CD14-positive monocyte (primary cell): Measurements from ENCODE around the gene NUFIP2. TPM values are rescaled to one million over a fixed set of nuclear protein-coding genes. Genes with fewer than 3 reads are reported as not detected.

Experiments used
- DNase-seq, 3 donors: peaks; one replicate each; pipeline ENCODE4 v3.0.0-alpha.2; 2011 to 2022
- H2AFZ ChIP-seq: 2 replicates; pipeline ENCODE4 v1.6.0; 2012; ENCODE audit warnings: mild to moderate bottlenecking, low read depth, low read length, inconsistent platforms; ENCODE audit not compliant: insufficient read depth, poor library complexity, severe bottlenecking
- H3K27ac ChIP-seq, 2 donors: 1 replicate in 1 of 2; 2 replicates in 1 of 2; pipeline ENCODE4 v1.5.1; 2012 to 2013; ENCODE audit warnings: low read length in 2 of 2, control low read depth in 1 of 2, inconsistent platforms in 1 of 2, low read depth in 1 of 2, mild to moderate bottlenecking in 1 of 2
- H3K27me3 ChIP-seq, 2 donors: one replicate each; pipeline versions ENCODE4 v1.6.0 to v1.6.1; 2011 to 2013; ENCODE audit warnings: low read length in 2 of 2; ENCODE audit not compliant: control insufficient read depth in 2 of 2, insufficient read depth in 2 of 2
- H3K36me3 ChIP-seq, 2 donors: replicated peaks in 1 of 2; 1 replicate in 1 of 2; 2 replicates in 1 of 2; pipeline versions ENCODE4 v1.5.1 to v1.6.1; 2012 to 2013; ENCODE audit warnings: low read length in 2 of 2, control low read depth in 1 of 2, inconsistent platforms in 1 of 2, mild to moderate bottlenecking in 1 of 2; ENCODE audit not compliant: insufficient read depth in 2 of 2, control insufficient read depth in 1 of 2
- H3K4me1 ChIP-seq, 2 donors: 1 replicate in 1 of 2; 2 replicates in 1 of 2; pipeline versions ENCODE4 v1.5.1 to v1.6.1; 2012 to 2013; ENCODE audit warnings: low read length in 2 of 2, control low read depth in 1 of 2, inconsistent platforms in 1 of 2, mild to moderate bottlenecking in 1 of 2, moderate library complexity in 1 of 2; ENCODE audit not compliant: insufficient read depth in 2 of 2, control insufficient read depth in 1 of 2
- H3K4me2 ChIP-seq: replicated peaks from 2 replicates; pipeline ENCODE3; 2012; ENCODE audit warnings: low read length, moderate library complexity, mild to moderate bottlenecking; ENCODE audit not compliant: poor library complexity, severe bottlenecking; ENCODE audit errors: extremely low read depth
- H3K4me3 ChIP-seq, 3 experiments: fragments of 200-600 bp in 1 of 3; sonication (generic) in 1 of 3; replicated peaks in 1 of 3; 1 replicate in 2 of 3; 2 replicates in 1 of 3; pipeline ENCODE4 v1.5.1; 2011 to 2013; ENCODE audit warnings: low read length in 3 of 3, mild to moderate bottlenecking in 3 of 3, control low read depth in 2 of 3, low read depth in 2 of 3, inconsistent platforms in 1 of 3, moderate library complexity in 1 of 3
- H3K79me2 ChIP-seq: 2 replicates; pipeline ENCODE4 v1.6.0; 2012; ENCODE audit warnings: mild to moderate bottlenecking, control low read depth, inconsistent platforms, low read length, moderate library complexity; ENCODE audit not compliant: insufficient read depth
- H3K9ac ChIP-seq: 2 replicates; pipeline ENCODE4 v1.6.0; 2017; ENCODE audit warnings: low read length, mild to moderate bottlenecking; ENCODE audit not compliant: insufficient read depth, poor library complexity, severe bottlenecking
- H3K9me3 ChIP-seq, 2 donors: replicated peaks in 1 of 2; 1 replicate in 1 of 2; 2 replicates in 1 of 2; pipeline versions ENCODE4 v1.5.1 to v1.6.1; 2012 to 2013; ENCODE audit warnings: low read length in 2 of 2, control low read depth in 1 of 2; ENCODE audit not compliant: control insufficient read depth in 1 of 2, insufficient read depth in 1 of 2
- H4K20me1 ChIP-seq: 2 replicates; pipeline ENCODE4 v1.6.0; 2012; ENCODE audit warnings: mild to moderate bottlenecking, low read length, control low read depth, moderate library complexity; ENCODE audit not compliant: insufficient read depth
- H3K27ac Mint-ChIP-seq, 7 donors: one replicate each; pipeline ENCODE4 v1.8.0; 2020; ENCODE audit warnings: mild to moderate bottlenecking in 7 of 7, mixed read lengths in 7 of 7, moderate library complexity in 6 of 7, inconsistent platforms in 2 of 7
- H3K27me3 Mint-ChIP-seq, 3 donors: one replicate each; pipeline ENCODE4 v1.8.0; 2021 to 2022; ENCODE audit warnings: low read depth in 3 of 3, mild to moderate bottlenecking in 3 of 3, mixed read lengths in 3 of 3, moderate library complexity in 3 of 3, inconsistent platforms in 1 of 3
- H3K36me3 Mint-ChIP-seq, 2 donors: one replicate each; pipeline ENCODE4 v1.8.0; 2020; ENCODE audit warnings: mixed read lengths in 2 of 2, inconsistent platforms in 1 of 2, mild to moderate bottlenecking in 1 of 2
- H3K4me1 Mint-ChIP-seq: one replicate; pipeline ENCODE4 v1.8.0; 2020; ENCODE audit warnings: mild to moderate bottlenecking, mixed read lengths
- H3K4me3 Mint-ChIP-seq, 2 donors: one replicate each; pipeline ENCODE4 v1.8.0; 2020; ENCODE audit warnings: mild to moderate bottlenecking in 2 of 2, mixed read lengths in 2 of 2, moderate library complexity in 1 of 2
- H3K9me3 Mint-ChIP-seq, 7 donors: one replicate each; pipeline ENCODE4 v1.8.0; 2020 to 2022; ENCODE audit warnings: mixed read lengths in 7 of 7, mild to moderate bottlenecking in 6 of 7, moderate library complexity in 6 of 7, inconsistent platforms in 2 of 7
- CTCF ChIP-seq: fragments of 200-600 bp; IDR thresholded peaks from one replicate; pipeline ENCODE4 v1.8.0; 2022; ENCODE audit warnings: antibody characterized with exemption, mild to moderate bottlenecking
- WGBS: methylation state at CpG from one replicate; pipeline ENCODE4 v1.1.5; 2013; ENCODE audit warnings: missing lambda C conversion rate; ENCODE audit not compliant: insufficient coverage; 5-methylcytosine and 5-hydroxymethylcytosine counted together
- intact Hi-C, 2 donors: fragments of 100-400 bp; cut with micrococcal nuclease; formaldehyde crosslinking; loops; one replicate each; pipeline versions ENCODE4 v1.15.0 to v1.15.1; 2023
- polyA plus RNA-seq, 3 donors: library from polyadenylated mRNA; depleted of rRNA in 1 of 3; unstranded in 2 of 3; stranded (reverse) in 1 of 3; fragments of 300-500 nt in 2 of 3; fragments of >200 nt in 1 of 3; fragmentation: Illumina TruSeq in 2 of 3; gene quantifications; 1 replicate in 2 of 3; 2 replicates in 1 of 3; pipeline ENCODE4 v1.2.3, GENCODE V29; 2012 to 2021

NUFIP2 gene
- polyA plus RNA-seq, 3 donors = 8.7 to 25.1 (median 13.7) TPM

DNA sequence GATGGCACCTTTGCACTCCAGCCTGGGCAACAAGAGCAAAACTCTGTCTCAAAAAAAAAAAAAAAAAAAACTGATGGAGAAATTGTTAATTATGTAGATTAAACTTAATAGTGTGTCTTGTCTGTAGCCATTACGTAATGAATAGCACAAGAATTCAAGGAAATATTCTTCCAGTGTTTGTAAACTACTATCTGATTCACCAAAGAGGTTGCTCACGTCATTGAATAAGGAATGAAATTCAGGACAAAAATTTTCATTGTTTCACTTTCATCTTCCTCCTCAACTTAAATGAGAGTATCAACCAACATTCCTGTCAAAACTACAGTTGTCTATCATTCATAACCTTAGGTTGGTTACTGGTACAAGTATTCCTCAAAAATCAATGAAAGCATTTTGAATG is 83.1 kb downstream of the NUFIP2 start:
- Histone ChIP-seq H4K20me1 (no peaks in the 10 kb centered on the region), H3K4me2 (no peak overlapping the region), H3K36me3 (no peaks in the 10 kb centered on the region), H3K79me2 (no peaks in the 10 kb centered on the region), H3K4me3 (no peak overlapping the region), H3K27ac (no peak overlapping the region), H2AFZ (no peak overlapping the region), H3K9me3 (no peaks in the 10 kb centered on the region), H3K27me3 (no peaks in the 10 kb centered on the region), H3K4me1 (peaks cover 31 to 32% of the 10 kb centered on the region in 2 donors), H3K9ac (no peak overlapping the region)
- Mint-ChIP-seq H3K36me3 (no peaks in the 10 kb centered on the region), H3K4me3 (no peak overlapping the region), H3K4me1 (peaks cover 36% of the 10 kb centered on the region), H3K9me3 (peaks cover 0 to 2% (median 0%) of the 10 kb centered on the region in 7 donors), H3K27me3 (no peaks in the 10 kb centered on the region), H3K27ac (no peak overlapping the region)
- DNase-seq = peak in 2 of 3 donors; percentile 13 to 50
- WGBS = no CpG with 5 or more reads among the region's 2 CpGs
- TF ChIP-seq CTCF = no peak
- intact Hi-C loops = no loop called here

- H3K4me3 ChIP-seq = no peak overlapping the region
- DNase-seq = no peak
- Mint-ChIP-seq H3K27ac (no peak overlapping the region), H3K27me3 (peaks cover 0 to 5% (median 0%) of the 10 kb centered on the region in 3 donors), H3K36me3 (no peaks in the 10 kb centered on the region), H3K9me3 (peaks cover 0 to 2% (median 0%) of the 10 kb centered on the region in 7 donors), H3K4me3 (no peak overlapping the region), H3K4me1 (peaks cover 24% of the 10 kb centered on the region)
- no peak overlapping the region for H3K9ac ChIP-seq
- H3K9me3 ChIP-seq = no peaks in the 10 kb centered on the region
- intact Hi-C loops = no loop called here
- H3K4me1 ChIP-seq = peaks cover 19 to 21% of the 10 kb centered on the region in 2 donors
- H3K36me3 ChIP-seq = no peaks in the 10 kb centered on the region
- WGBS = 93% methylated on average over 3 of the region's 5 CpGs
- no peak for TF ChIP-seq CTCF
- H4K20me1 ChIP-seq = no peaks in the 10 kb centered on the region
- H3K27me3 ChIP-seq = no peaks in the 10 kb centered on the region
- no peaks in the 10 kb centered on the region for H3K79me2 ChIP-seq
- no peak overlapping the region for H3K27ac ChIP-seq
- H3K4me2 ChIP-seq = no peak overlapping the region
- no peak overlapping the region for H2AFZ ChIP-seq
These were observed 84.9 kb downstream of the NUFIP2 start for GRCh38 chr17:29209073-29209472.
